ENCODE data around the gene LDLRAD4.

- TF ChIP-seq ZFX (IDR thresholded peaks at IDR 0.05), result no peak
- TF ChIP-seq, protein P1, sequence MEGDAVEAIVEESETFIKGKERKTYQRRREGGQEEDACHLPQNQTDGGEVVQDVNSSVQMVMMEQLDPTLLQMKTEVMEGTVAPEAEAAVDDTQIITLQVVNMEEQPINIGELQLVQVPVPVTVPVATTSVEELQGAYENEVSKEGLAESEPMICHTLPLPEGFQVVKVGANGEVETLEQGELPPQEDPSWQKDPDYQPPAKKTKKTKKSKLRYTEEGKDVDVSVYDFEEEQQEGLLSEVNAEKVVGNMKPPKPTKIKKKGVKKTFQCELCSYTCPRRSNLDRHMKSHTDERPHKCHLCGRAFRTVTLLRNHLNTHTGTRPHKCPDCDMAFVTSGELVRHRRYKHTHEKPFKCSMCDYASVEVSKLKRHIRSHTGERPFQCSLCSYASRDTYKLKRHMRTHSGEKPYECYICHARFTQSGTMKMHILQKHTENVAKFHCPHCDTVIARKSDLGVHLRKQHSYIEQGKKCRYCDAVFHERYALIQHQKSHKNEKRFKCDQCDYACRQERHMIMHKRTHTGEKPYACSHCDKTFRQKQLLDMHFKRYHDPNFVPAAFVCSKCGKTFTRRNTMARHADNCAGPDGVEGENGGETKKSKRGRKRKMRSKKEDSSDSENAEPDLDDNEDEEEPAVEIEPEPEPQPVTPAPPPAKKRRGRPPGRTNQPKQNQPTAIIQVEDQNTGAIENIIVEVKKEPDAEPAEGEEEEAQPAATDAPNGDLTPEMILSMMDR (conservative IDR thresholded peaks at IDR 0.05), result no peak
Measured at GRCh38 chr18:13532406-13533075, 314.0 kb downstream of the LDLRAD4 start.
